GM18909 (cell line): ENCODE results near the gene SLCO4A1.

Experiments used
- ATAC-seq: cut with Tn5 transposase; IDR thresholded peaks from one replicate; pipeline ENCODE4 v1.9.1; 2021; ENCODE audit warnings: mild to moderate bottlenecking; ENCODE audit not compliant: unreplicated experiment, poor library complexity

The SLCO4A1 gene

GRCh38 chr20:62663145-62664018, 21.1 kb downstream of the SLCO4A1 start:
- ATAC-seq: no peak

DNA sequence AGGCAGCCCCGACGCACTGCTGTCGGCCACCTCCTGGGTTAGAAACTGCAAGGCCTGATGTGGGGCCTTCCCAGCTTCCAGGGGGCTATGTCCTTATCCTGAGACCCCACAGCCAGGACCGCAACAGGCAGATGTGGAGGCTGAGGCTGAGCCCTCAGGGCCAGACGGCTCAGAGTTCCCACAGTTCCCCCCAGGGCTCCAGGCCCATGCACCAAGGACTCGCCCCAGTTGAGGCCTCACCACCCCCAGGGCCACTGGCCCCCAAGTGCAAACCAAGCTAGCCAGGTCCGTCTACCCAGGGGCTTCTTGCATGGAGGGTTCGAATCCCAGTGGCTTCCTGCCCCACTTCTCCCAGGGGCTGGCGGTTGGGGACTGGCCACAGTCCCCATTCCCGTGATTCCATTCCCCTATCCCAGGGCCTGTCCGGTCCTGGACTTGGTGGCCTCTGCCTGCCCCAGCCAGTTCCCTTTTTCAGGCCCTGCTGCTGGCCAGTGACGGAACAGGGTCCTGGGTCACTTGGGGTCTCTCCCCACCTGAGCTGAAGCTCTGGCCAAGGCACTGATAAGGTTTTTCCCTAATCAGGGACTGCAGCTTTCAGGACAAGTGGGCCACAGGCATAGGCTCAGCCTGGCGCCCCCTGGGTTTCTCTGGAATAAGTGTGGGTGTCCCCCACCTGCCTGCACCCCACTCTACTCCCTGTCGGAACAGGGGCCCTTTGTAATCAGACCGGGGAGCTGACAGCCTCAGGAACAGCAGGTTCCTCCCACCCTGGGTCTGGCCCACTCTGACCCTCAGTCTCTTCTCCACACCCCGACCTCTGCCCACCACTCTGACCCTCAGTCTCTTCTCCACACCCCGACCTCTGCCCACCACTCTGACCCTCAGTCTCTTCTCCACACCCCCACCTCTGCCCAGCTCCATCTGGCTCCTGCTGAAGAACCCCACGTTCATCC, 22.0 kb downstream of the SLCO4A1 start:
- no peak for ATAC-seq

DNA sequence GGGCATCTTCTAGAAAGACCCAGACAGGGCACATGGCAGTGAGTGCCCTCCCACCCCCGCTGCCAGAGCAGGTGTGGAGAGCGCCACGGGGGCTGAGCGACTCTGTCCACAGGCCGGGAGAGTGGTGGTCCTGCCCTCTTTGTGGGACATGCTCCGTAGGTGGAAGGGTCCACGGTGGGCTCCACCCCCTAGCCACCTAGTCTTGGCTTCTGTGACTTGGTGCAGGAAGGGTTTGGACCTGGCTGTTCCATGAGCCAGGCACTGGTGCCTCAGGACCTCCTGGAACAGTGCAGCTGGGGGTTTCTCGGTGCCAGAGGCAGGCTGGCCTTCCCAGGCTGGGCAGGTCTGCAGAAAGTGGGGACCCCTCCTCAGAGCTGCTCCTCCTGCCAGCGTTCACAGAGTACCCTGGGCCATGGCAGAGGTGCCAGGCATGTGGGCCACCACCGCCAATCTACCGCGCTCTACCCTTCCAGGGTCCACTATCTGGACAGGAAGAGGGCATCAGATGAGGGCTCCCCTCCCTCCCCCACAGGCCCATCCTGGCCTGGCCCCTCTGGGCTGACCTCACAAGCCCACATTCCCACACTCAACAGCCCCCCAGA, 23.0 kb downstream of the SLCO4A1 start:
- ATAC-seq: no peak

DNA sequence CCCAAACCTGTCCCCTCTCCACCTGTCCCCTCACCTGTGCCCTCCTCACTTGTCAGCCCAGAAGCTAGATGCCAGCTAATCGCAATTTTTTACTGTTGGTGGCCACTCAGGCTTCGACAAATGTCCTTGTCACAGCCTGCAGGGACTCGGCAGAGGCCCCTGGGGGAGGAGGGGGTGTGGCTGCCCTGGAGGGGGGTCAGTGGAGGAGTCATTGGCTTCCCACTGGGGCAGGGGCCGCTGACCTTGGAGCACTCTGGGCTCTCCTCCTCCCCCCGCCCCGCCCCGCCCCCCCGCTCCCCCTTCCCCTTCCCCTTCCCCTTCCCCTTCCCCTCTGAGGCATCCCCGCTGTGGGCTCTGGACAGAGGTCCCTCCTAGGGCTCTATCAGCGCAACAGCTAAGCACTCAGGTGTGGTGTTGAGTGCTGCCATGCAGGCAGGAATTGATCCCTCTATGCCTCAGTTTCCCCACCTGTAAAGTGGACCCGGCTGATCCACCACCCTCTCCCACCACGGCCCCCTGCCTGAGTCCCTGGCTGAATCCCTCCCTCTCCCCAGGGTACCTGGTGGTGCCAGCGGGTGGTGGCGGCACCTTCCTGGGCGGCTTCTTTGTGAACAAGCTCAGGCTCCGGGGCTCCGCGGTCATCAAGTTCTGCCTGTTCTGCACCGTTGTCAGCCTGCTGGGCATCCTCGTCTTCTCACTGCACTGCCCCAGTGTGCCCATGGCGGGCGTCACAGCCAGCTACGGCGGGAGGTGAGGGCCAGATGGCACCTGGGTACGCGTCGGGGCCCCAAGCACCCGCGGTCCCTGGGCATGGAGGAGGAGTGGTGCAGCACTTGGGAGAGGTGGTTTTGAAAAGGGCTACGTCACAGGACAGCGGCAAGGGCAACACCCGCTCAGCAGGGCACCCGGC, 23.8 kb downstream of the SLCO4A1 start:
- ATAC-seq: no peak

DNA sequence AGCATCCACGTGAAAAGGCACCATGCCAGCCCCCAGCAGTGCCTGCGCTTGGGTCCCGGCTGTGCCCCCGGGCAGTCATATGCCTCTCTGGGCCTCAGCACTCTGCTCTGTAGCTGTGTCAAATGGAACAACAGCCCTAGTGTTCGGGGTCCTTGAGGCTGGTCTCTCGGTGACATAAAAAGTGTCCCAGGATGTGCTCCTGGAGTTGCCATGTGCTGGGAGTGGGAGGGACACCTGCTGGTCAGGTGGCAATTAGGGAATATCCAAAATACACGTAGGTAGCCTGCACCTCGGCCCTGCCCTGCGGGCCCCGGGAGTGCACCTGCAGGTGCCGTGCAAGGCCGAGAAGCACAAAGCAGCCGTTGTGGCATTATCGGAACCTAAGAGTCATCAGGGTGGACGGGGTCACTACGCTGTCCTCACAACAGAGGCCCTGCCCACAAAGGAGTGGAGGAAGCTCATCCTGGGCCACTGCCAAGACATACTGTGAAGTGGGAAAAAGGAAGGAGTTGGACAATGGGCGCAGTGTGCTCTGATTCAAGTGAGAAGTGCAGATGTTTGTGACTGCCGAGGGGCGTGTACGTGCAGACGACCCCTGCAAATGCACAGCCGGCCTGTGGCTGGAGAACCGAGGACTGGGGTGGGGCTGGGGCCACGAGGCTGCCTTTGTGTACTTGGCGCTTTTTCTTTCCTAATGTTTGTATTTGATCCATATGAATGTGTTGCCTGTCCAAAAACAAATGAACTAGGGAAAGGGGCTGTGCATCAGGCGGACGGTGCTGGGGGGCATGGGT, 24.6 kb downstream of the SLCO4A1 start:
- ATAC-seq: no peak

GRCh38 chr20:62667530-62668440, 25.5 kb downstream of the SLCO4A1 start:
- ATAC-seq: no peak

DNA sequence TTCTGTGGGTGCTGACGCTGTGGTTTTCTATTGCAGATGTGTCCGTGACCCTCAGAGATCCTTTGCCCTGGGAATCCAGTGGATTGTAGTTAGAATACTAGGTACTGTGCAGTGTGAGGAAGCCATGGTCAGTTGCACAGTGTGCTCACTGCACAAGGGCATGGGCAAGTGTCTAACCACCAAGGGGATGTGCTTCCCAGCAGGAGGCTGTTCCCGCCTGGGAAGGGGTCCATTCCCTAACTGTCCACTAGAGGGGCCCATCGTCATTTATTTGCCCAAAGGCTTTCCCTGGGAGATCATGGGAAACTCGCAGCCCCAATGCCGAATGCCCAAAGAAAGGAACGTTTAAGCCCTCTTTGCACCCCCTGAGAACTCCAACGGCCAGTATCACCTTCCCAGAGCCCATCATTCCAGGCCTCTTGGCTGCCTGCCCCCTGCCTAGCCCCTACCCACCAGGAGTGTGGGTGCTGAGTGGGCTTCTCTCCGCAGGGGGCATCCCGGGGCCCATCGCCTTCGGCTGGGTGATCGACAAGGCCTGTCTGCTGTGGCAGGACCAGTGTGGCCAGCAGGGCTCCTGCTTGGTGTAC, 26.2 kb downstream of the SLCO4A1 start:
- ATAC-seq: no peak

GRCh38 chr20:62669249-62669648, 26.9 kb downstream of the SLCO4A1 start:
- ATAC-seq: no peak

DNA sequence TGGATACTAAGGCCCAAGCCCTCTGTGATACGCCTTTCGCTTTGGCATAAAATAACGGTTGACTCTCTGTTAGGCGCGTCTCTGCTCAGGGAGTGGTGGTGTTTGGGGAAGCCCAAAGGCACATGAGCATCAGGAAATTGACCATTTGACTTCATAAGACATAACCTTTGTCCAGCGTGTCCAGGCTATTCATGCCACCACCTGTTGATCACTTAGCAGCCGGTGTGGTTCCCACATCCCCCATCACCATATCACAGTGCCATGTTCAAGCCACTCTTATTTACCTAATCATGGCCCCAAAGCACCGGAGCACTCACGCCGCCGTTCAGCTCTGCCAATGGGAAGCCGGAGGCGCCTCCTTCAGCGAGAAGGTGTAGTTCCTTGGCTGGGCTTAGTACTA, 27.9 kb downstream of the SLCO4A1 start:
- ATAC-seq: no peak

DNA sequence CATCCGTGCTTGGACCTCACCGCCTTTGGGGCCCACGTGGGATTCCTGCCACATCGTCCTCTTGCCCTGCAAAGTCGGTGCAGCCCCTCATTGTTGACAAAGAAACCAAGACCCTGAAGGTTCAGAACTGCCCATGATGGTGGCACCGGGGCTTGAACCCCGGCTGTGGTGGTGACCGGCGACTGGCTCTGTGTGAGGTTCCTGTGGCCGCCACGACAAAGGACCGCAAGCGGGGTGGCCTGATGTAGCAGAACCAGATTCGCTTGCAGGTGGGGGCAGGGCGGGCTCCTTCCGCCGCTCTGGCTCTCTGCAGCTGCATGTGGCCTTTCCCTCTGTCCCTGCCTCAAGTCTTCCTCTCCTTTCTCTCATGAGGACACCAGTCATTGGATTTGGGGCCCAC, 28.7 kb downstream of the SLCO4A1 start:
- ATAC-seq: no peak

DNA sequence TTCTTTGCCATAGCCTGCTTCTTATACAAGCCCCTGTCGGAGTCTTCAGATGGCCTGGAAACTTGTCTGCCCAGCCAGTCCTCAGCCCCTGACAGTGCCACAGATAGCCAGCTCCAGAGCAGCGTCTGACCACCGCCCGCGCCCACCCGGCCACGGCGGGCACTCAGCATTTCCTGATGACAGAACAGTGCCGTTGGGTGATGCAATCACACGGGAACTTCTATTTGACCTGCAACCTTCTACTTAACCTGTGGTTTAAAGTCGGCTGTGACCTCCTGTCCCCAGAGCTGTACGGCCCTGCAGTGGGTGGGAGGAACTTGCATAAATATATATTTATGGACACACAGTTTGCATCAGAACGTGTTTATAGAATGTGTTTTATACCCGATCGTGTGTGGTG, 29.5 kb downstream of the SLCO4A1 start:
- ATAC-seq: no peak

DNA sequence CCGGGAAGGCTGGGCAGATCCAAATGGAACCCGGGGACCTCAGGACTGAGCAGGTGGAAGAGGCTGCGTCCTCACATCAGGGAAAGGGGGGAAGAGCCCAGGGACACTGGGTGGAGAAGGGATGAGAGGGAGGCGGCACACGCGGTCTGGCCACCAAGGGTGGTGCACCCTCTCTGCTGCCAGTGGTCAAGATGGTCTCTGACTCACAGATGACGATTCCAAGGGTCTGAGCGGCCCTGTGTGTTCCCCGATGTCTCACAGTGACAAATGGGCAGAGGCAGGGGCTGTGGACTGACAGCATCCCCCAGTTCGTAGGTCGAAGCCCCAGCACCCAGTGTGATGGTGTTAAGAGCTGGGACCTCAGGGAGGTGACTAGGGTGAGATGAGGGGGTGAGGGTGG, 32.1 kb downstream of the SLCO4A1 start:
- ATAC-seq: no peak

- ATAC-seq: no peak
Measured at GRCh38 chr20:62675156-62675876, 33.0 kb downstream of the SLCO4A1 start.

GRCh38 chr20:62675877-62676260, 33.6 kb downstream of the SLCO4A1 start:
- ATAC-seq: no peak

GRCh38 chr20:62676976-62677375, 34.7 kb downstream of the SLCO4A1 start:
- no peak for ATAC-seq

GRCh38 chr20:62677678-62678077, 35.4 kb downstream of the SLCO4A1 start:
- no peak for ATAC-seq

DNA sequence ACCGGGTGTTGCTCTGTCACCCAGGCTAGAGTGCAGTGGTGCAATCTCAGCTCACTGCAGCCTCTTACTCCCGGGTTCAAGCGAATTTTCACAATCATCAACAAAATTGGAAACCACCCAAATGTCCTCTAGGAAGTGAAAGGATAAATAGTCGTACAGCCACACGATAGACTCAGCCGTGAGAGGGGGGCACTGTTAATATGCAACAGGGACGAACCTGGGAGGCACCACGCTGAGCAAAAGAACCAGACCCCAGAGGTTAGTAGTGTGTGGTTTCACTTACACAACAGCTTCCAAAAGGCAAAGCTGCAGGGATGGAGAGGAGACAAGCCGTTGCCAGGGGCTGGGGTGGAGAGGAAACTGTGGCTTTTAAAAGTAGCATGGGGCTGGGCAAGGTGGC, 36.2 kb downstream of the SLCO4A1 start:
- no peak for ATAC-seq
